ENCODE results near the gene SDHA.

DNA sequence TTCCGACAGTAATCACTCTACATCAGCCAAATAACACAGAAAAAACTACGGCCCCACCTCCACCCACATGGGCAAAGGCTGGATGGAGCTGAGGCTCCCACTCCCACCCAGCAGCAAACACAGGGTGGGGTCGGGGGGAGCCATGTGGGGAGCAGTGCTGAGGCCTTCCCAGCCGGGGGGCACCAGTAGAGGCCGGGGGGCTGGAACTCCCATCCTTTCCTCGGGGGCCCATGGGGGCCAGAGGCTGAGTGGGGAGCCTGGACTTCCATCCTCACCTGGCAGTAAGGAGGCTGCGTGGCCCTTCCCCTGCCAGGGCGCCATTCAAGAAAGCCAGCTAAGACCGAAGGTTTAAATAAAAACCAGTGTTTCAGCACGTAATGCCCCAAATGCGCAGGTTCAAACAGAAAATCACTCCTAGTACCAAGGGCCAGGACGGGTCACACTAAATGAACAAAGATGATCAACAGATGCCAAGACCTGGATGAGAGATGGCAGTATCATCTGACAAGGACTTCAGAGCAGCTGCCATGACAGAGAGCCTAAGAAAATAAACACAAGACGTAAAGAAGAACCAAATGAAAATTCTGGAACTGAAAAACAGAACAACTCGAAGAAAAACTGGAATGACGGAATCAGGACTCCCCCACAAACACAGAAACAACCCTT is 9.5 kb upstream of the SDHA start:
- no peak for TF ChIP-seq POLR2A (IDR thresholded peaks at IDR 0.05; ENCODE audit: extremely low read depth, insufficient read length)
- TF ChIP-seq MYC (IDR thresholded peaks at IDR 0.05; ENCODE audit: low read depth, low read length) = no peak
- no peak for TF ChIP-seq CTCF (IDR thresholded peaks at IDR 0.05; ENCODE audit: low read depth, low read length)

Data from NB4 (cell line).